ENCODE results near the gene PCNX2.

GRCh38 chr1:232939748-232940147, 355.8 kb downstream of the PCNX2 start:
- TF ChIP-seq ZNF775 (CRISPR knock-in tag; IDR thresholded peaks at IDR 0.05; ENCODE audit: borderline replicate concordance) (no peak), ZBTB1 (CRISPR knock-in tag; IDR thresholded peaks at IDR 0.05; ENCODE audit: borderline replicate concordance) (no peak), ASH2L (IDR thresholded peaks at IDR 0.05; ENCODE audit: insufficient read length, low read depth, low read length) (no peak), ERF (CRISPR knock-in tag; IDR thresholded peaks at IDR 0.05) (no peak), EZH2 (conservative IDR thresholded peaks at IDR 0.05; ENCODE audit: low read depth, low read length) (no peak), BCLAF1 (IDR thresholded peaks at IDR 0.05) (no peak), CSRNP1 (CRISPR knock-in tag; IDR thresholded peaks at IDR 0.05) (no peak), ARNT (IDR thresholded peaks at IDR 0.05) (no peak), SUZ12 (IDR thresholded peaks at IDR 0.05; ENCODE audit: low read depth, low read length) (no peak), ZNF121 (CRISPR knock-in tag; IDR thresholded peaks at IDR 0.05) (no peak)
